Right lobe of liver (tissue), 6 donors: ENCODE measurements around the gene MORC2. TPM values are rescaled to one million over a fixed set of nuclear protein-coding genes. Genes with fewer than 3 reads are reported as not detected.

ENCODE experiments used
- ATAC-seq, 4 donors: fragments of 200-7000 bp; cut with Tn5 transposase; one replicate each; pipeline ENCODE4 v1.9.1; 2020; ENCODE audit warnings: mild to moderate bottlenecking in 4 of 4, moderate library complexity in 4 of 4
- DNase-seq, 3 donors: peaks; one replicate each; pipeline ENCODE4 v3.0.0-alpha.2; 2020
- H3K27ac ChIP-seq, 3 donors: fragments of 200-600 bp; one replicate each; pipeline ENCODE4 v1.8.0; 2022
- H3K27me3 ChIP-seq, 2 donors: fragments of 200-600 bp; one replicate each; pipeline ENCODE4 v1.8.0; 2022
- H3K36me3 ChIP-seq, 4 donors: fragments of 200-600 bp; sonication (generic) in 1 of 4; one replicate each; pipeline versions ENCODE4 v1.5.1 to v1.8.0; 2017 to 2022; ENCODE audit warnings: control low read depth in 1 of 4
- H3K4me1 ChIP-seq, 4 donors: fragments of 200-600 bp; sonication (generic) in 1 of 4; one replicate each; pipeline versions ENCODE4 v1.5.1 to v1.8.0; 2017 to 2022; ENCODE audit warnings: control low read depth in 1 of 4
- H3K4me3 ChIP-seq, 3 donors: fragments of 200-600 bp; one replicate each; pipeline ENCODE4 v1.8.0; 2022
- H3K9me3 ChIP-seq, 4 donors: fragments of 200-600 bp; sonication (generic) in 1 of 4; one replicate each; pipeline versions ENCODE4 v1.5.1 to v1.8.0; 2017 to 2022; ENCODE audit warnings: control low read depth in 1 of 4
- POLR2A ChIP-seq: fragments of 450-650 bp; IDR thresholded peaks from one replicate; pipeline ENCODE4 v1.6.1; 2017; ENCODE audit warnings: antibody characterized with exemption, mild to moderate bottlenecking
- WGBS: methylation state at CpG from one replicate; pipeline ENCODE4 v1.1.6; 2018; ENCODE audit warnings: low coverage, low lambda C conversion rate; ENCODE audit not compliant: insufficient coverage; ENCODE audit errors: missing lambda C conversion rate; 5-methylcytosine and 5-hydroxymethylcytosine counted together
- intact Hi-C, 2 donors: fragments of 100-400 bp; cut with DNase I; formaldehyde crosslinking; loops; one replicate each; pipeline versions ENCODE4 v1.11.2 to v1.14.1; 2022
- total RNA-seq, 6 experiments: library from RNA; depleted of rRNA in 2 of 6; stranded (reverse); fragments of >200 nt in 2 of 6; fragmentation: NEBNext Ultra II Directional in 3 of 6; extraction: Animal tissue kit (Norgen Biotek cat#: 25700) in 3 of 6; gene quantifications; one replicate each; pipeline versions ENCODE4 v1.1.0 to v1.2.4, GENCODE V29; 2016 to 2023
- TF ChIP-seq, protein P1 (sequence below), 4 donors: fragments of 200-600 bp in 3 of 4; fragments of 450-650 bp in 1 of 4; IDR thresholded peaks; one replicate each; pipeline versions ENCODE4 v1.5.1 to v1.8.0; 2016 to 2022; ENCODE audit warnings: antibody characterized with exemption in 4 of 4, mild to moderate bottlenecking in 2 of 4
- donor health status: DM: no; HTN: yes; CAD: no.
- donor health status: DM: no; HTN: no; CAD: no.
- donor health status: DM: no; HTN: no; CAD: no.
- donor health status: DM: no; HTN: yes; CAD: no.
- donor health status: DM: no; HTN: yes; CAD: no.

The MORC2 gene
- total RNA-seq, 6 experiments from 2014 or later: 7.0 to 15.6 (median 10.8) TPM

DNA sequence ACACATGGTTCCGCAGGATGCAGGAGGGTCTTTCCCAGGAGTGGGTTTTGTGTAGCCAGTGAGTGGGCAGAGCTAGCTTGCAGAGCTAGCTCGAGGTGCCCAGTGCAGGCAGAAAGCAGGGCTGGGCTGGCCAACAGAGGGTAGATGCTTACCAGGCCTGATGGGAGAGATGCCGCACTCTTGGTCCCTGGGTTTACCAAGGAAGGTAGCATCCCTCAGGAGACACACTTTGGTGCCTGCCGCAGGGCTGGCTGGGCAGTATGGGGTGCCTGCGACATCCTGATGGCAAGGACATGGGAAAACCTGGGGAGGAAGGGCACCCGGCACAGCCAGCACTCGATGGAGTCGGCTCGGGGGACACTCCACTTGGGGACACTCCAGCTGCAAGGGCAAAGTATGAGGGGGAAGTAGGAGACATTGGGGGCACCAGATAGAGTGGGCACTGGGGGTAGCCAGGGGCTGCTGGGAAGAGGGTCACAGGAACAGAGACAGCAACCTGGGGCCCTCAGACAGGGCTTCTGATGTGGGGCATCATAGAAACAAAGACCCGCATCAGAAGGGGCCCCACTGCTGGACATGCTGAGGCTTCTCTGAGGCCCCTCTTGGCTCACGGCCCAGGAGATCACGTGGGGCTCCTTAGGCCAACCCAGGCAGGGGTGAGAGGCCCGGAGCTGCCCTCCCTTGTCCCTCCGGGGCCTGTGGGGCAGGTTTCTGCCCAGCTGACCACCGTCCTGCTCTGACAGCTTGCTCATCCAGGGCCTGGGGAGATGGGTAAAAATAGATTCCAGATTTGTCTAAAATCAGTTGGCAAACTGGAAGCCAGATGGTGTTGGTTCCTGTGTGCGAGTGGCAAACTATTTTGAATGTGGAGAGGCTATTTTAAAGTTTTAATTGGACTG lies 89.8 kb downstream of the MORC2 start:
- Histone ChIP-seq H3K9me3 (no peaks in the 10 kb centered on the region), H3K36me3 (no peaks in the 10 kb centered on the region), H3K4me1 (peaks cover 0 to 11% (median 0%) of the 10 kb centered on the region in 4 donors), H3K4me3 (no peak overlapping the region), H3K27ac (no peak overlapping the region), H3K27me3 (no peaks in the 10 kb centered on the region)
- no peak for TF ChIP-seq POLR2A
- DNase-seq (peak in 1 of 3 donors; percentile 42), ATAC-seq (no peak)
- 64% methylated on average over 3 of the region's 16 CpGs for WGBS
- intact Hi-C loops: no loop called here

DNA sequence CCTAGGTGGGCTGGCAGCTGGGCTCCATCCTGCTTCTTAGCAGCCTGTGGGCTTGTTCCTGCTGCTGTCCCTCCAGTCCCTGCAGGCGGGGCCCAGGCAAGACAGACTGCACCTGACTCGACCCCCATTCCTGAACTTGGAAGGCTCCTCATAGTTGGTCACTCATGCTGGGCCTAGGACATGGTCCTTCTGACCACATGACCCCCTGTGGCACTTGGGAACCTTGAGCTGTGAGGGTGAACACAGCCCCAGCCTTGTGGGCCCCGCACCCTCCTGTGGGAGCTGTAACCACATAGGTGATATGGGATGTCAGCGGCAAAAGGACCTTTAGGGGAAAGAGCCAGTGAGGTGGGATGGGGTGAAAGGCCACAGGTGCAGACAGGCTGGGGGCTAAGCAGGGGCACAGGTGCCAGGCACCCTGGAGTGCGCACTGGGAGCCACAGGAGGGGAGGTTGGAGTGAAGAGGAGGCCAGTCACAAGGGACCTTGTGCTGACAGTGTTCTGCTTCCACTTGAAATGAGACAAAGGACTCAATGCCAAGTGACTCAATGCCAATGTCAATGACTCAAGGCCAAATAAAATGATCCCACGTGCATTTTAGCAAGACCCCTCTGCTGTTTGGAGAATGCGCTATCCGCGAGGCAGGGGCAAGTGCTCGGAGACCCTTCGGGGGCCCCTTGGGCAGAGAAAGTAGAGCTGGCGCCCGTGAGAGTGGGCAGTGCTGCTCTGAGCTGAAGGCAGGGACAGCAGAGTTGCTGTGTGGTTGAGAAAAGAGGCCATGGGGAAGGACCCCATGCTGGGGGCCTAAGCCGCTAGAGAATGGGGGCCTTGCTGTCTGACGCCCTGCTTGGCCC lies 90.7 kb downstream of the MORC2 start:
- intact Hi-C loops: no loop called here
- Histone ChIP-seq H3K4me1 (peaks cover 0 to 11% (median 0%) of the 10 kb centered on the region in 4 donors), H3K9me3 (no peaks in the 10 kb centered on the region), H3K4me3 (no peak overlapping the region), H3K36me3 (no peaks in the 10 kb centered on the region), H3K27ac (no peak overlapping the region), H3K27me3 (no peaks in the 10 kb centered on the region)
- ATAC-seq: no peak
- peak in 2 of 3 donors; percentile 18 to 31 for DNase-seq
- TF ChIP-seq, protein P1, sequence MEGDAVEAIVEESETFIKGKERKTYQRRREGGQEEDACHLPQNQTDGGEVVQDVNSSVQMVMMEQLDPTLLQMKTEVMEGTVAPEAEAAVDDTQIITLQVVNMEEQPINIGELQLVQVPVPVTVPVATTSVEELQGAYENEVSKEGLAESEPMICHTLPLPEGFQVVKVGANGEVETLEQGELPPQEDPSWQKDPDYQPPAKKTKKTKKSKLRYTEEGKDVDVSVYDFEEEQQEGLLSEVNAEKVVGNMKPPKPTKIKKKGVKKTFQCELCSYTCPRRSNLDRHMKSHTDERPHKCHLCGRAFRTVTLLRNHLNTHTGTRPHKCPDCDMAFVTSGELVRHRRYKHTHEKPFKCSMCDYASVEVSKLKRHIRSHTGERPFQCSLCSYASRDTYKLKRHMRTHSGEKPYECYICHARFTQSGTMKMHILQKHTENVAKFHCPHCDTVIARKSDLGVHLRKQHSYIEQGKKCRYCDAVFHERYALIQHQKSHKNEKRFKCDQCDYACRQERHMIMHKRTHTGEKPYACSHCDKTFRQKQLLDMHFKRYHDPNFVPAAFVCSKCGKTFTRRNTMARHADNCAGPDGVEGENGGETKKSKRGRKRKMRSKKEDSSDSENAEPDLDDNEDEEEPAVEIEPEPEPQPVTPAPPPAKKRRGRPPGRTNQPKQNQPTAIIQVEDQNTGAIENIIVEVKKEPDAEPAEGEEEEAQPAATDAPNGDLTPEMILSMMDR (IDR thresholded peaks at IDR 0.05): no peak
- no peak for TF ChIP-seq POLR2A
- 80% methylated on average over 10 of the region's 15 CpGs for WGBS

DNA sequence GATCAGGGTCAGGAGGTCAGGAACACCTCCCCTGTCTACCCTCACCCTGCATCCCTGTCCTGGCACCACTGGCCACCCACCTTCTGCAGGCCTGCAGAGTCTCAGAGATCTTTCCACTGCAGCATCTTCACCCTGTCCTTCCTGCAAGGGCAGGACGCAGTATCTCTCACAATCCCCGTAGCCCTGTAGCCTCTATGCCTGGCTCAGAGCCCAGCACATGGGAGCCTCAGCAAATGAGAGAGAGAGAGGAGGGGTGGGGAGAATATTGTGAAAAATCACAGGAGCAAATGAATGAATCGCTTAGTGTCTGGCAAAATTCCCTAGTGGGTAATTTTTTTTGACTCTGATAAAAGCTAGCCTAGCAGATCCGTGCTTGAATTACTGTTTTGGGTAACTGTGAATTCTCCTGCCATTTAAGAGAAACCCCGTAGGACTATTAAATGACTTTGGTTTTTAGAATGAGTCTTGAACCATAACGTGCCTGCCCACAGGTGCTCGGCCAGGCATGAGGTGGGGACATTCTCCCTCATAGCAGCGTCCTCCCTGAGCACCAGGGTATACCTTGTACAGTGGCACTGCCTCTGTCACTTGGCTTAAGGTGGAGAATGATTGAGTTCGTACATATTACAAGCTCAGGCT lies 91.5 kb downstream of the MORC2 start:
- Histone ChIP-seq H3K9me3 (no peaks in the 10 kb centered on the region), H3K27ac (no peak overlapping the region), H3K4me3 (no peak overlapping the region), H3K27me3 (no peaks in the 10 kb centered on the region), H3K4me1 (peaks cover 0 to 9% (median 0%) of the 10 kb centered on the region in 4 donors), H3K36me3 (no peaks in the 10 kb centered on the region)
- TF ChIP-seq, protein P1 (IDR thresholded peaks at IDR 0.05): no peak
- TF ChIP-seq POLR2A: no peak
- DNase-seq (peak in 2 of 3 donors; percentile 12 to 27), ATAC-seq (no peak)
- intact Hi-C loops: no loop called here
- 63% methylated on average over 6 of the region's 9 CpGs for WGBS

DNA sequence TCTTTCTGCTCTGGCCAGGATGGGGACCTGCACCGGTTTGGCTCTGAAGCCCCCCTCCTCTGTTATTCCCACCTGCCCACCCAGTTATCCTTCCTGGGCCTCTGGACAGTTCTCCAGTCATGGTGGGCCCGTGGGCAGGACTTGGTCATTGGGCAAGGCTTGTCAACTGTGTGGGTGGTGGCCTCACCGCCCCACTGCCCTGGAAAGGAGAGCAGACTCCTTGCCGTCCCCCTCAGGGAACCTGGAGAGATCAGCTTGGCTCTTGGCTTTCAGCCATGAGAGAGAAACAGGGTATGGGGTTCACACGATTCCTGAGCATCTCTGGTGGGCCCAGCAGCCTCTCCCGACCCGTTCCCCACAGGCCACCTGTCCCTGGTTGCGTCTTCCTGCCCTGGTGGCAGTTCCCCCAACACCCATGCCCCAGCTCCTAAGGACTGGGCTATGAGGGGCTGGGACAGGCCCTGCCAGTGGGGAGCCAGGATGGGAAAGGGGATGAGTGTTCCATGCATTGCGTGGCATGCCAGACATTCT lies 92.3 kb downstream of the MORC2 start:
- Histone ChIP-seq H3K9me3 (no peaks in the 10 kb centered on the region), H3K36me3 (no peaks in the 10 kb centered on the region), H3K27ac (no peak overlapping the region), H3K27me3 (no peaks in the 10 kb centered on the region), H3K4me1 (peaks cover 0 to 2% (median 0%) of the 10 kb centered on the region in 4 donors), H3K4me3 (no peak overlapping the region)
- peak in 2 of 3 donors; percentile 22 to 40 for DNase-seq
- TF ChIP-seq POLR2A: no peak
- TF ChIP-seq, protein P1 (IDR thresholded peaks at IDR 0.05): no peak
- intact Hi-C loops: no loop called here
- WGBS: 90% methylated on average over 2 of the region's 9 CpGs
- no peak for ATAC-seq
